ENCODE measurements around the gene COG5. TPM values are rescaled to one million over a fixed set of nuclear protein-coding genes. Genes with fewer than 3 reads are reported as not detected.
A peak's percentile ranks its signal among the peaks of the same experiment; 100 is the strongest.

The COG5 gene
- total and polyA plus RNA-seq, 2 experiments from 2014 or later, result 15.8 to 53.5 TPM

GRCh38 chr7:107560898-107561516 lies 2.7 kb downstream of the COG5 start:
- Histone ChIP-seq H4K20me1 (ENCODE audit: insufficient read depth, poor library complexity, severe bottlenecking) (no peaks in the 10 kb centered on the region), H3K79me2 (peaks cover 63% of the 10 kb centered on the region), H3K4me1 (ENCODE audit: insufficient read depth) (peaks cover 12% of the 10 kb centered on the region), H3K4me3 (no peak overlapping the region), H2AFZ (no peak overlapping the region), H3K36me3 (replicated peaks; ENCODE audit: insufficient read depth, low read depth) (no peaks in the 10 kb centered on the region), H3K9me2 (replicated peaks; ENCODE audit: insufficient read depth) (no peaks in the 10 kb centered on the region), H3K4me2 (peak overlapping the region; percentile 22), H3K9me3 (ENCODE audit: low read depth) (no peaks in the 10 kb centered on the region), H3K27me3 (no peaks in the 10 kb centered on the region), H3K27ac (peak overlapping the region; percentile 43)
- DNase-seq (ENCODE audit: low spot score), result no peak
- WGBS (ENCODE audit: low lambda C conversion rate, missing lambda C conversion rate), result 84% methylated on average over 6 of the region's 6 CpGs
- TF ChIP-seq EZH2 (IDR thresholded peaks at IDR 0.05; ENCODE audit: borderline replicate concordance) (no peak), CTCF (IDR thresholded peaks at IDR 0.05; ENCODE audit: poor library complexity) (no peak), EZH2phosphoT487 (IDR thresholded peaks at IDR 0.05; ENCODE audit: low read depth, severe bottlenecking, unreplicated experiment) (no peak)

GRCh38 chr7:107559864-107560263 lies 3.9 kb downstream of the COG5 start:
- no peaks in the 10 kb centered on the region for H3K36me3 ChIP-seq (replicated peaks; ENCODE audit: insufficient read depth, low read depth)
- H3K4me2 ChIP-seq, result peak overlapping the region; percentile 22
- DNase-seq (ENCODE audit: low spot score), result no peak
- no peak overlapping the region for H2AFZ ChIP-seq
- no peaks in the 10 kb centered on the region for H3K9me3 ChIP-seq (ENCODE audit: low read depth)
- peaks cover 57% of the 10 kb centered on the region for H3K79me2 ChIP-seq
- TF ChIP-seq EZH2 (IDR thresholded peaks at IDR 0.05; ENCODE audit: borderline replicate concordance), result no peak
- TF ChIP-seq EZH2phosphoT487 (IDR thresholded peaks at IDR 0.05; ENCODE audit: low read depth, severe bottlenecking, unreplicated experiment), result no peak
- no peak for TF ChIP-seq CTCF (IDR thresholded peaks at IDR 0.05; ENCODE audit: poor library complexity)
- no peaks in the 10 kb centered on the region for H3K9me2 ChIP-seq (replicated peaks; ENCODE audit: insufficient read depth)
- H3K27me3 ChIP-seq, result no peaks in the 10 kb centered on the region
- 60% methylated on average over 2 of the region's 2 CpGs for WGBS (ENCODE audit: low lambda C conversion rate, missing lambda C conversion rate)
- H3K27ac ChIP-seq, result peak overlapping the region; percentile 43
- peaks cover 9% of the 10 kb centered on the region for H3K4me1 ChIP-seq (ENCODE audit: insufficient read depth)
- H4K20me1 ChIP-seq (ENCODE audit: insufficient read depth, poor library complexity, severe bottlenecking), result no peaks in the 10 kb centered on the region
- H3K4me3 ChIP-seq, result no peak overlapping the region

- TF ChIP-seq CTCF (IDR thresholded peaks at IDR 0.05; ENCODE audit: poor library complexity) (no peak), EZH2 (IDR thresholded peaks at IDR 0.05; ENCODE audit: borderline replicate concordance) (no peak), EZH2phosphoT487 (IDR thresholded peaks at IDR 0.05; ENCODE audit: low read depth, severe bottlenecking, unreplicated experiment) (no peak)
- no peaks in the 10 kb centered on the region for H3K9me2 ChIP-seq (replicated peaks; ENCODE audit: insufficient read depth)
- no peaks in the 10 kb centered on the region for H4K20me1 ChIP-seq (ENCODE audit: insufficient read depth, poor library complexity, severe bottlenecking)
- no peak overlapping the region for H3K4me3 ChIP-seq
- peaks cover 58% of the 10 kb centered on the region for H3K79me2 ChIP-seq
- H3K36me3 ChIP-seq (replicated peaks; ENCODE audit: insufficient read depth, low read depth), result no peaks in the 10 kb centered on the region
- H3K27ac ChIP-seq, result no peak overlapping the region
- DNase-seq (ENCODE audit: low spot score), result no peak
- H2AFZ ChIP-seq, result no peak overlapping the region
- H3K4me2 ChIP-seq, result no peak overlapping the region
- H3K4me1 ChIP-seq (ENCODE audit: insufficient read depth), result peaks cover 5% of the 10 kb centered on the region
- WGBS (ENCODE audit: low lambda C conversion rate, missing lambda C conversion rate), result 97% methylated on average over 3 of the region's 3 CpGs
- H3K27me3 ChIP-seq, result no peaks in the 10 kb centered on the region
- no peaks in the 10 kb centered on the region for H3K9me3 ChIP-seq (ENCODE audit: low read depth)
These were observed 7.8 kb downstream of the COG5 start for GRCh38 chr7:107555893-107556292.
